Measurements from ENCODE around the gene MNAT1. TPM values are rescaled to one million over a fixed set of nuclear protein-coding genes. Genes with fewer than 3 reads are reported as not detected.

MNAT1 gene
- total RNA-seq, 1 donor from 2014 or later, result 58.4 TPM

GRCh38 chr14:60964904-60965303 is 230.3 kb downstream of the MNAT1 start:
- DNase-seq (ENCODE audit: low read depth, low spot score), result no peak

- no peak for DNase-seq (ENCODE audit: low read depth, low spot score)
Observed at GRCh38 chr14:60965402-60965801, 230.8 kb downstream of the MNAT1 start.

GRCh38 chr14:60968099-60968498 is 233.5 kb downstream of the MNAT1 start:
- no peak for DNase-seq (ENCODE audit: low read depth, low spot score)

- DNase-seq (ENCODE audit: low read depth, low spot score), result no peak
Observed at GRCh38 chr14:60968671-60969070, 234.1 kb downstream of the MNAT1 start.

- no peak for DNase-seq (ENCODE audit: low read depth, low spot score)
Observed at GRCh38 chr14:60970146-60970545, 235.6 kb downstream of the MNAT1 start.

GRCh38 chr14:60971271-60971670 is 236.7 kb downstream of the MNAT1 start:
- DNase-seq (ENCODE audit: low read depth, low spot score), result no peak

- no peak for DNase-seq (ENCODE audit: low read depth, low spot score)
Observed at GRCh38 chr14:60972295-60972694, 237.7 kb downstream of the MNAT1 start.

- DNase-seq (ENCODE audit: low read depth, low spot score), result no peak
Observed at GRCh38 chr14:60973070-60973469, 238.5 kb downstream of the MNAT1 start.

- DNase-seq (ENCODE audit: low read depth, low spot score), result no peak
Observed at GRCh38 chr14:60974090-60974651, 239.6 kb downstream of the MNAT1 start.

- no peak for DNase-seq (ENCODE audit: low read depth, low spot score)
Observed at GRCh38 chr14:60975551-60975950, 241.0 kb downstream of the MNAT1 start.

GRCh38 chr14:60977847-60978246 is 243.3 kb downstream of the MNAT1 start:
- DNase-seq (ENCODE audit: low read depth, low spot score), result no peak

- peak; percentile 86 for DNase-seq (ENCODE audit: low read depth, low spot score)
Observed at GRCh38 chr14:60980811-60981632, 246.5 kb downstream of the MNAT1 start, which contains the start of the genes SLC38A6 and TRMT5. SLC38A6 (plus strand) TSS chr14:60981245; CDS start chr14:60981278, 33 bp downstream. TRMT5 (minus strand) TSS chr14:60981079; CDS start chr14:60980973, 106 bp downstream.

- peak; percentile 32 for DNase-seq (ENCODE audit: low read depth, low spot score)
Observed at GRCh38 chr14:60981633-60982455, 247.3 kb downstream of the MNAT1 start.

- no peak for DNase-seq (ENCODE audit: low read depth, low spot score)
Observed at GRCh38 chr14:60984196-60984595, 249.6 kb downstream of the MNAT1 start.

GRCh38 chr14:60986500-60986899 is 251.9 kb downstream of the MNAT1 start:
- DNase-seq (ENCODE audit: low read depth, low spot score), result no peak

- DNase-seq (ENCODE audit: low read depth, low spot score), result no peak
Observed at GRCh38 chr14:60989599-60989998, 255.0 kb downstream of the MNAT1 start.

GRCh38 chr14:60998617-60999016 is 264.1 kb downstream of the MNAT1 start:
- no peak for DNase-seq (ENCODE audit: low read depth, low spot score)

GRCh38 chr14:60999536-60999935 is 265.0 kb downstream of the MNAT1 start:
- DNase-seq (ENCODE audit: low read depth, low spot score), result no peak

- no peak for DNase-seq (ENCODE audit: low read depth, low spot score)
Observed at GRCh38 chr14:61003571-61003970, 269.0 kb downstream of the MNAT1 start.

GRCh38 chr14:61019537-61019936 is 285.0 kb downstream of the MNAT1 start:
- DNase-seq (ENCODE audit: low read depth, low spot score), result no peak
